Stromal cell of bone marrow (primary cell): ENCODE data around the gene GPRC5B.

Experiments used
- DNase-seq: peaks from one replicate; pipeline ENCODE4 v3.0.0-alpha.2; 2012; ENCODE audit warnings: low read depth

The GPRC5B gene

GRCh38 chr16:19884611-19885450 is at the start of gene GPRC5B:
GPRC5B (minus strand) TSS chr16:19884848; CDS start chr16:19872845, 12,003 bp downstream.
- no peak for DNase-seq

GRCh38 chr16:19933740-19934139 is 49.1 kb upstream of the GPRC5B start:
- DNase-seq = no peak

- no peak for DNase-seq
Measured at GRCh38 chr16:19929062-19929511, 44.4 kb upstream of the GPRC5B start.

- no peak for DNase-seq
Measured at GRCh38 chr16:19928432-19928831, 43.8 kb upstream of the GPRC5B start.

- peak; percentile 26 for DNase-seq
Measured at GRCh38 chr16:19926449-19927390, 42.1 kb upstream of the GPRC5B start.

GRCh38 chr16:19923396-19923795 is 38.7 kb upstream of the GPRC5B start:
- no peak for DNase-seq

GRCh38 chr16:19919142-19919541 is 34.5 kb upstream of the GPRC5B start:
- no peak for DNase-seq

- no peak for DNase-seq
Measured at GRCh38 chr16:19916064-19916463, 31.4 kb upstream of the GPRC5B start.

- DNase-seq = no peak
Measured at GRCh38 chr16:19914877-19915276, 30.2 kb upstream of the GPRC5B start.

GRCh38 chr16:19913340-19913645 is 28.6 kb upstream of the GPRC5B start:
- DNase-seq = no peak

GRCh38 chr16:19912455-19913339 is 28.0 kb upstream of the GPRC5B start:
- peak; percentile 46 for DNase-seq

- DNase-seq = no peak
Measured at GRCh38 chr16:19911747-19912454, 27.3 kb upstream of the GPRC5B start.

- no peak for DNase-seq
Measured at GRCh38 chr16:19911204-19911603, 26.6 kb upstream of the GPRC5B start.

- DNase-seq = no peak
Measured at GRCh38 chr16:19909750-19910322, 25.2 kb upstream of the GPRC5B start.

GRCh38 chr16:19908921-19909320 is 24.3 kb upstream of the GPRC5B start:
- DNase-seq = no peak

- DNase-seq = no peak
Measured at GRCh38 chr16:19907161-19907992, 22.7 kb upstream of the GPRC5B start.

- no peak for DNase-seq
Measured at GRCh38 chr16:19901164-19901563, 16.5 kb upstream of the GPRC5B start.

GRCh38 chr16:19899605-19899955 is 14.9 kb upstream of the GPRC5B start:
- no peak for DNase-seq

- peak; percentile 36 for DNase-seq
Measured at GRCh38 chr16:19898924-19899604, 14.4 kb upstream of the GPRC5B start.

GRCh38 chr16:19898166-19898565 is 13.5 kb upstream of the GPRC5B start:
- no peak for DNase-seq
